Left lung (tissue), 10 donors: ENCODE results near the gene TMIGD3. TPM values are rescaled to one million over a fixed set of nuclear protein-coding genes. Genes with fewer than 3 reads are reported as not detected.

Experiments used
- ATAC-seq: fragments of 200-7000 bp; cut with Tn5 transposase; one replicate; pipeline ENCODE4 v1.9.1; 2020; ENCODE audit warnings: moderate library complexity
- DNase-seq, 4 donors: peaks; one replicate each; pipeline ENCODE4 v3.0.0-alpha.2; 2013 to 2020
- H3K27ac ChIP-seq, 2 donors: fragments of 200-600 bp; sonication (generic) in 1 of 2; one replicate each; pipeline versions ENCODE4 v1.5.0 to v1.8.0; 2020 to 2021
- H3K27me3 ChIP-seq, 2 donors: fragments of 200-600 bp; sonication (generic) in 1 of 2; one replicate each; pipeline versions ENCODE4 v1.5.0 to v1.8.0; 2020 to 2021
- H3K36me3 ChIP-seq, 2 donors: fragments of 200-600 bp; sonication (generic) in 1 of 2; one replicate each; pipeline versions ENCODE4 v1.5.0 to v1.8.0; 2020 to 2021
- H3K4me1 ChIP-seq, 2 donors: fragments of 200-600 bp; one replicate each; pipeline ENCODE4 v1.8.0; 2021
- H3K4me3 ChIP-seq, 2 donors: fragments of 200-600 bp; sonication (generic) in 1 of 2; one replicate each; pipeline versions ENCODE4 v1.5.0 to v1.8.0; 2020 to 2021; ENCODE audit warnings: mild to moderate bottlenecking in 1 of 2
- H3K9me3 ChIP-seq, 2 donors: fragments of 200-600 bp; sonication (generic) in 1 of 2; one replicate each; pipeline versions ENCODE4 v1.5.0 to v1.8.0; 2020 to 2021
- CTCF ChIP-seq, 2 donors: fragments of 200-600 bp; sonication (generic) in 1 of 2; IDR thresholded peaks; one replicate each; pipeline versions ENCODE4 v1.5.0 to v1.8.0; 2021; ENCODE audit warnings: antibody characterized with exemption in 2 of 2
- intact Hi-C, 2 donors: fragments of 100-400 bp; cut with DNase I; formaldehyde crosslinking; loops; one replicate each; pipeline versions ENCODE4 v1.11.2 to v1.14.2; 2022
- polyA plus RNA-seq, 6 donors: library from polyadenylated mRNA; unstranded; fragments of 120-200 nt; gene quantifications; one replicate each; pipeline ENCODE4 v1.2.1, GENCODE V29; 2013; ENCODE audit not compliant: insufficient read length in 6 of 6
- total RNA-seq, 2 donors: library from RNA; stranded (reverse); fragmentation: NEBNext Ultra II Directional; extraction: Animal tissue kit (Norgen Biotek cat#: 25700); gene quantifications; one replicate each; pipeline ENCODE4 v1.2.1, GENCODE V29; 2021
- donor health status: DM: no; HTN: yes; CAD: no.
- donor health status: DM: no; HTN: no; CAD: no.

Gene TMIGD3
- total and polyA plus RNA-seq, 8 donors, result 0.14 to 27.0 (median 0.65) TPM

- intact Hi-C loops, result loop anchor here in 1 of 2 donors (10.0 kb wide), 2 partner anchors 137 to 247 kb away; partner anchors contain the start of gene DDX20
- Histone ChIP-seq H3K4me3 (peak overlapping the region; percentile 12 to 31), H3K27me3 (no peaks in the 10 kb centered on the region), H3K4me1 (peaks cover 41 to 86% of the 10 kb centered on the region in 2 donors), H3K27ac (peak overlapping the region; percentile 97 to 99), H3K9me3 (no peaks in the 10 kb centered on the region), H3K36me3 (no peaks in the 10 kb centered on the region)
- peak; percentile 76 for ATAC-seq
- peak; percentile 42 to 94 (median 68) for DNase-seq
- no peak for TF ChIP-seq CTCF (IDR thresholded peaks at IDR 0.05)
Measured at GRCh38 chr1:111507411-111508201, 4.2 kb upstream of the TMIGD3 start.

GRCh38 chr1:111506561-111506960 lies 3.1 kb upstream of the TMIGD3 start:
- ATAC-seq, result no peak
- TF ChIP-seq CTCF (IDR thresholded peaks at IDR 0.05), result no peak
- H3K36me3 ChIP-seq, result no peaks in the 10 kb centered on the region
- H3K4me3 ChIP-seq, result no peak overlapping the region
- no peak for DNase-seq
- H3K27ac ChIP-seq, result peak overlapping the region; percentile 55 to 99
- H3K4me1 ChIP-seq, result peaks cover 34 to 83% of the 10 kb centered on the region in 2 donors
- no peaks in the 10 kb centered on the region for H3K9me3 ChIP-seq
- H3K27me3 ChIP-seq, result no peaks in the 10 kb centered on the region
- intact Hi-C loops, result loop anchor here in 1 of 2 donors (10.0 kb wide), 2 partner anchors 138 to 248 kb away; partner anchors contain the start of gene DDX20

- Histone ChIP-seq H3K36me3 (no peaks in the 10 kb centered on the region), H3K27ac (peak overlapping the region; percentile 55 to 99), H3K4me3 (no peak overlapping the region), H3K4me1 (peaks cover 34 to 81% of the 10 kb centered on the region in 2 donors), H3K9me3 (no peaks in the 10 kb centered on the region), H3K27me3 (no peaks in the 10 kb centered on the region)
- ATAC-seq, result peak; percentile 3
- DNase-seq, result peak in 2 of 4 donors; percentile 65 to 69
- intact Hi-C loops, result loop anchor here in 1 of 2 donors (10.0 kb wide), 2 partner anchors 139 to 249 kb away; partner anchors contain the start of gene DDX20
- TF ChIP-seq CTCF (IDR thresholded peaks at IDR 0.05), result no peak
Measured at GRCh38 chr1:111505641-111506119, 2.2 kb upstream of the TMIGD3 start.

- DNase-seq, result peak in 1 of 4 donors; percentile 42
- H3K4me3 ChIP-seq, result no peak overlapping the region
- intact Hi-C loops, result loop anchor here in 1 of 2 donors (10.0 kb wide), 2 partner anchors 141 to 251 kb away; partner anchors contain the start of gene DDX20
- H3K36me3 ChIP-seq, result no peaks in the 10 kb centered on the region
- no peak for ATAC-seq
- H3K27me3 ChIP-seq, result no peaks in the 10 kb centered on the region
- H3K4me1 ChIP-seq, result peaks cover 24 to 69% of the 10 kb centered on the region in 2 donors
- H3K9me3 ChIP-seq, result no peaks in the 10 kb centered on the region
- H3K27ac ChIP-seq, result peak overlapping the region; percentile 26 to 99
- no peak for TF ChIP-seq CTCF (IDR thresholded peaks at IDR 0.05)
Measured at GRCh38 chr1:111504097-111504496, 664 bp upstream of the TMIGD3 start.

GRCh38 chr1:111501645-111502044 lies 1.8 kb downstream of the TMIGD3 start:
- Histone ChIP-seq H3K36me3 (no peaks in the 10 kb centered on the region), H3K27me3 (no peaks in the 10 kb centered on the region), H3K27ac (no peak overlapping the region), H3K4me1 (peaks cover 3 to 57% of the 10 kb centered on the region in 2 donors), H3K9me3 (no peaks in the 10 kb centered on the region), H3K4me3 (peak overlapping the region in 1 of 2 donors; percentile 6)
- intact Hi-C loops, result loop anchor here in 1 of 2 donors (10.0 kb wide), 2 partner anchors 143 to 253 kb away; partner anchors contain the start of gene DDX20
- DNase-seq (no peak), ATAC-seq (no peak)
- TF ChIP-seq CTCF (IDR thresholded peaks at IDR 0.05), result no peak
